GM12872 (cell line): ENCODE measurements around the gene SMAD2.

Experiments
- TF ChIP-seq, protein P1 (sequence below): IDR thresholded peaks from 3 replicates; pipeline ENCODE4 v1.5.1; 2011; ENCODE audit warnings: low read depth, mild to moderate bottlenecking, low read length, moderate library complexity; ENCODE audit not compliant: insufficient read depth

Gene SMAD2

DNA sequence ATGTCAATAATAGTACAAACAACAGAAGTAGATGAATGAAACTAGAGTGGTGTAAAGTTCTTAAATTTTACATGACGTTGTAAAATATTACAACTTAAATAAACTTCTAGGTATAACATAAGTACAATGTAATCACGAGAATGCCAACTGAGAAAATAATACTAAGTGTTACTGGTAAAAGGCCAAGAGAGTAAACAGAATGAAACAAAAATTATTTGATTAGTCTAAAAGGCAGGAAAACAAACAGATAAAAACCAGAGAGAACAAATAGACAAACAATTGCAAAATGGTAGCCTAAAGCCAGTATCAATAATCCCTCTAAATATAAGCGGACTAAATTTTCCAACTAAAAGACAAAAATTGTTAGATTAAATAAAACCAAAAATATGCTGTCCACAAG, 71.9 kb downstream of the SMAD2 start:
- TF ChIP-seq, protein P1, sequence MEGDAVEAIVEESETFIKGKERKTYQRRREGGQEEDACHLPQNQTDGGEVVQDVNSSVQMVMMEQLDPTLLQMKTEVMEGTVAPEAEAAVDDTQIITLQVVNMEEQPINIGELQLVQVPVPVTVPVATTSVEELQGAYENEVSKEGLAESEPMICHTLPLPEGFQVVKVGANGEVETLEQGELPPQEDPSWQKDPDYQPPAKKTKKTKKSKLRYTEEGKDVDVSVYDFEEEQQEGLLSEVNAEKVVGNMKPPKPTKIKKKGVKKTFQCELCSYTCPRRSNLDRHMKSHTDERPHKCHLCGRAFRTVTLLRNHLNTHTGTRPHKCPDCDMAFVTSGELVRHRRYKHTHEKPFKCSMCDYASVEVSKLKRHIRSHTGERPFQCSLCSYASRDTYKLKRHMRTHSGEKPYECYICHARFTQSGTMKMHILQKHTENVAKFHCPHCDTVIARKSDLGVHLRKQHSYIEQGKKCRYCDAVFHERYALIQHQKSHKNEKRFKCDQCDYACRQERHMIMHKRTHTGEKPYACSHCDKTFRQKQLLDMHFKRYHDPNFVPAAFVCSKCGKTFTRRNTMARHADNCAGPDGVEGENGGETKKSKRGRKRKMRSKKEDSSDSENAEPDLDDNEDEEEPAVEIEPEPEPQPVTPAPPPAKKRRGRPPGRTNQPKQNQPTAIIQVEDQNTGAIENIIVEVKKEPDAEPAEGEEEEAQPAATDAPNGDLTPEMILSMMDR, result no peak

DNA sequence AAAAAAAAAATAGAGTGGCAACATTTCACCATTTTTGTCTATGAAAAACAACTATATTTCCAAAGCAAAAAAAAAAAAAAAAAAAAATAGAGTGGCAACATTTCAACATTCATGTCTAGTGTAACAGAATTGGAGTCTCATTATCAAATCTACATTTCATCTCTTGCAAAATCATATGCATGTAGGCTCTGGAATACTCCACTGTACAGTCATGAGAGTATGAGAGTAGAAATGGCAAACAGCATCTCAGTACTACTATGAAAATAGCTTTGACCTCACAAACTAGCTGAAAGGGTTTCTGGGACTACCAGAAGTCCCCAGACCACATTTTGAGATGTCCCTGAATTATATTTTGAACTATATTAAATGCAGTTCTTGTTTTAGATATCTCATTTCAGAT, 82.8 kb downstream of the SMAD2 start:
- TF ChIP-seq, protein P1, result no peak

DNA sequence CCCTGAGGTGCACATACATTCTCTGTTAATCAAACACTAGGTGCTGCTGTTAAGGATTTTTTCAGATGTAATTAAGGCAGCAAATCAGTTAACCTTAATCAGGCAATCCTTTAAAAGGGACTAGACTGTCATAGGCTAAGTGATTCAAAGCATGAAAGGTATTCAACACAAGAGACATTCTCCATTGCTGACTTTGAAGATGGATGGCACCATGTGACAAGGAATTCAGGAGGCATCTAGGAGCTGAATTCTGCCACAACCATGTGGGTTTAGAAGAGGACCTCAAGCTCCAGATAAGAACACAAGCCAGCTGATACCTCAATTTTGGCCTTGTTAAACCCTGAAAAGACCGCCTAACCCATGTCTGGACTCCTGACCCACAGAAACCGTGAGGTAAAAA, 84.0 kb downstream of the SMAD2 start:
- TF ChIP-seq, protein P1, result no peak

DNA sequence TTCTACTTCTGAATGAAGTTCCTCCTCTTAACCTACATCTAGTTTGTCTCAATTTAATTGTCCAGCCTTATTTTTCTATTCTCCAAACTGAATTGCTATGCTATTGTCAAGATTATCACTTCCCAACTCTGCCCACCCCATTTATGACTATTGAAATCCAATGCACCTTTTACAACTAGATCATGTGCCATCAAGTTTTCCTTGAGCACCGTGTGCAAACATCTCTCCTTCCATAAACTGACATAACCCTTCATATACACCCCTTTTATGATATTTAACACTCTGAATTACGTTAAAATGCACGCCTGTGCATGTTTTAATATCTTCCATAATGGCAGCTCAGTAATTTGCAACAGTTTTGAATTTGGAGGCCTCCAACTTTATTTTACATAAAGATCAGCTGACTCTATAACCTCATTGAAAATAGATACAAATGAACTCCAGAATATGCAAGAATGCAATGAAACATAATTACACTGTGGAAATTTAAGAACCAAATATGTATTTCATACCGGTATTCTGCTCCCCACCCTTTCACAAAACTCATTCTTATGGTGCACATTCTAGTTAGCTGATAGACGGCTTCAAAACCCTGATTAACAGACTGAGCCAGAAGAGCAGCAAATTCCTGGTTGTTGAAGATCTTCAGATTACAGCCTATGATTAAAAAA, 85.5 kb downstream of the SMAD2 start:
- TF ChIP-seq, protein P1, result no peak

DNA sequence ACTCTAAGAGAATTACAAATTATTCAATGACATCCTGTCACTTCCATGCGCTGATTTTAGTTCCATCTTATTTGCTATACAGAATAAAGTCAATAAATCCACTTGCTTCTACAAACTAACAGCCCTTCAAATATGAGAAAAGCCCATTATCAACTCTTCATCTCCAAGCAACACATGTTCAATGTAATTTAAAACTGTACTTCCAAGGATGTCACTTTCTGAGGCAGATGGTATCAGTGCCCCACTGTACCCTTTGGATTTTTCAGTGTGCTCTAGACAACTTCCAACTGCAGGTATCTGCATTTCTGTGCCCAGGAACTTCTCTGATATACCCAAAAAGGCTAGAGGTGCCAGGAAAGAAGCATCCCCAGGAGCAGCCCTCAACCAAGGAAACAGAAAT, 87.6 kb downstream of the SMAD2 start:
- TF ChIP-seq, protein P1, result no peak

DNA sequence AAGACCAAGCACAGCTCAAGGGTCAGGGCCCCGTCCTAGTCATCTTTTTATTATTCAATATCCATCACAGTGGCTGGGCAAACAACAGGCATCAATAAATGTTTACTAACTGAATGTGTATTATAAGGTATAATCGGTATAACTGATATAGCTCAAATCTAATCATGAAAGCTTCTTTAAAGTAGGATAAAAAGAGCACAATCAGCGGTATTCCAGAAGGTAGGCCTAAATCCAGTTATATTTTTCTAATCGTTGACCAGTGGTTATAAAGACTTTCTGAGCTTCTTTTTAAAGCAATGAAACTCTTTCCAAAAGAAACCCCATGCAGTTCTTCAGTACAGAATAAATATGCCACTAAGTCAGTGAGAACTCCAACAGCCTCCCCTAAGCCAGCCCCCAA, 92.1 kb downstream of the SMAD2 start:
- TF ChIP-seq, protein P1, result no peak

DNA sequence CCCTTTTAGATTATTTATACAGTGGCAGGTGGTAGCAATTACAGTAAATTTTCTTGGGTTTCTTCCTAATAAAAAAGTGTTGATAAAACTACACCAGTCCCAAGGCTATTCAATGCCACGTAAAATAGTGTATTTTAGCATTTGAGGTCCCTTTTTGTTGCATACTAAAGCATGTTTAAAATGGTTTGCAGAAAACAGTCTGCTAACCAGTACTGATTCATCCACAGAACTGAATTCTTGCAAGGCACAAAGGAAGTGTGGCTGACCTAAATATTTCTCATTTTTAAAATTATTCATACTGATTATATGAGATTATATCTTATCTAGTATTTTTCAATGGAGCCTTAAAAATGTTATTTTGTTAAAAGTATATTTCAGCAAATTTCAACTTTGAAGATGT, 98.1 kb downstream of the SMAD2 start:
- TF ChIP-seq, protein P1, result no peak
